Endothelial cell of umbilical vein (primary cell): Measurements from ENCODE around the gene TIMM17A.

Experiments used
- CTCF ChIP-seq, 2 donors: IDR thresholded peaks; 1 replicate in 1 of 2; 2 replicates in 1 of 2; pipeline ENCODE4 v1.5.1; 2011; ENCODE audit warnings: low read length in 2 of 2, mild to moderate bottlenecking in 2 of 2, moderate library complexity in 2 of 2, control low read depth in 1 of 2, inconsistent platforms in 1 of 2, low read depth in 1 of 2; ENCODE audit not compliant: insufficient read depth in 1 of 2; ENCODE audit errors: extremely low read depth in 1 of 2
- GATA2 ChIP-seq: IDR thresholded peaks from 2 replicates; pipeline ENCODE4 v1.7.0; 2011; ENCODE audit warnings: low read depth, mild to moderate bottlenecking, moderate library complexity, mixed read lengths, low read length; ENCODE audit not compliant: insufficient read length, insufficient read depth
- MAX ChIP-seq: IDR thresholded peaks from 2 replicates; pipeline ENCODE4 v1.6.1; 2011; ENCODE audit not compliant: insufficient read depth, insufficient read length
- MYC ChIP-seq: IDR thresholded peaks from one replicate; pipeline ENCODE4 v1.6.1; 2011; ENCODE audit warnings: mild to moderate bottlenecking, low read depth, low read length
- POLR2A ChIP-seq: IDR thresholded peaks from 2 replicates; pipeline ENCODE4 v1.6.1; 2012; ENCODE audit warnings: low read depth, mild to moderate bottlenecking, control low read depth, low read length

GRCh38 chr1:201989354-201990128 lies 34.2 kb downstream of the TIMM17A start:
- no peak for TF ChIP-seq CTCF (IDR thresholded peaks at IDR 0.05; ENCODE audit: extremely low read depth in 1 of 2, insufficient read depth in 1 of 2, low read depth in 1 of 2, low read length in 2 of 2)
- TF ChIP-seq MYC, result no peak
- no peak for TF ChIP-seq MAX
- no peak for TF ChIP-seq GATA2
- TF ChIP-seq POLR2A, result no peak
